Breast epithelium (tissue), 4 donors: Measurements from ENCODE around the gene WFIKKN1. TPM values are rescaled to one million over a fixed set of nuclear protein-coding genes. Genes with fewer than 3 reads are reported as not detected.

Source experiments
- DNase-seq, 2 donors: peaks; one replicate each; pipeline ENCODE4 v3.0.0-alpha.2; 2019; ENCODE audit warnings: low spot score in 2 of 2
- H3K27ac ChIP-seq, 2 donors: fragments of 200-600 bp; sonication (generic) in 1 of 2; one replicate each; pipeline ENCODE4 v1.5.1; 2016 to 2019; ENCODE audit warnings: mild to moderate bottlenecking in 1 of 2
- H3K27me3 ChIP-seq, 2 donors: fragments of 200-600 bp; sonication (generic) in 1 of 2; one replicate each; pipeline versions ENCODE4 v1.5.1 to v1.6.0; 2017 to 2019; ENCODE audit warnings: control low read depth in 1 of 2, mild to moderate bottlenecking in 1 of 2
- H3K36me3 ChIP-seq: fragments of 200-600 bp; one replicate; pipeline ENCODE4 v1.5.1; 2019
- H3K4me1 ChIP-seq, 2 donors: fragments of 200-600 bp; sonication (generic); one replicate each; pipeline ENCODE4 v1.5.1; 2016 to 2019; ENCODE audit warnings: control low read depth in 1 of 2
- H3K4me3 ChIP-seq, 3 donors: fragments of 200-600 bp; sonication (generic); 1 replicate in 2 of 3; 2 replicates in 1 of 3; pipeline ENCODE4 v1.5.1; 2016 to 2019; ENCODE audit warnings: mild to moderate bottlenecking in 3 of 3, moderate library complexity in 2 of 3
- H3K9me3 ChIP-seq, 2 donors: fragments of 200-600 bp; sonication (generic) in 1 of 2; one replicate each; pipeline ENCODE4 v1.5.1; 2016 to 2019; ENCODE audit warnings: control low read depth in 1 of 2
- POLR2A ChIP-seq: fragments of 450-650 bp; IDR thresholded peaks from one replicate; pipeline ENCODE4 v1.6.1; 2016; ENCODE audit warnings: antibody characterized with exemption, mild to moderate bottlenecking, moderate library complexity
- POLR2AphosphoS5 ChIP-seq, 3 donors: sonication (generic); formaldehyde crosslinking; IDR thresholded peaks; one replicate each; pipeline ENCODE4 v1.6.1; 2017; ENCODE audit warnings: antibody characterized with exemption in 3 of 3
- intact Hi-C: fragments of 100-400 bp; cut with DNase I; formaldehyde crosslinking; loops from one replicate; pipeline ENCODE4 v1.15.1; 2023; ENCODE audit warnings: low total_unique reads
- total RNA-seq, 3 donors: library from RNA; depleted of rRNA; stranded (reverse); fragments of >200 nt; gene quantifications; one replicate each; pipeline ENCODE4 v1.1.0, GENCODE V29; 2016
- TF ChIP-seq, protein P1 (sequence below), 3 donors: fragments of 450-650 bp; IDR thresholded peaks; one replicate each; pipeline ENCODE4 v1.5.1; 2016 to 2017; ENCODE audit warnings: antibody characterized with exemption in 3 of 3, mild to moderate bottlenecking in 3 of 3, moderate library complexity in 3 of 3

WFIKKN1 gene
- total RNA-seq, 3 donors from 2014 or later: 0.66 to 0.73 TPM; not detected in 1

DNA sequence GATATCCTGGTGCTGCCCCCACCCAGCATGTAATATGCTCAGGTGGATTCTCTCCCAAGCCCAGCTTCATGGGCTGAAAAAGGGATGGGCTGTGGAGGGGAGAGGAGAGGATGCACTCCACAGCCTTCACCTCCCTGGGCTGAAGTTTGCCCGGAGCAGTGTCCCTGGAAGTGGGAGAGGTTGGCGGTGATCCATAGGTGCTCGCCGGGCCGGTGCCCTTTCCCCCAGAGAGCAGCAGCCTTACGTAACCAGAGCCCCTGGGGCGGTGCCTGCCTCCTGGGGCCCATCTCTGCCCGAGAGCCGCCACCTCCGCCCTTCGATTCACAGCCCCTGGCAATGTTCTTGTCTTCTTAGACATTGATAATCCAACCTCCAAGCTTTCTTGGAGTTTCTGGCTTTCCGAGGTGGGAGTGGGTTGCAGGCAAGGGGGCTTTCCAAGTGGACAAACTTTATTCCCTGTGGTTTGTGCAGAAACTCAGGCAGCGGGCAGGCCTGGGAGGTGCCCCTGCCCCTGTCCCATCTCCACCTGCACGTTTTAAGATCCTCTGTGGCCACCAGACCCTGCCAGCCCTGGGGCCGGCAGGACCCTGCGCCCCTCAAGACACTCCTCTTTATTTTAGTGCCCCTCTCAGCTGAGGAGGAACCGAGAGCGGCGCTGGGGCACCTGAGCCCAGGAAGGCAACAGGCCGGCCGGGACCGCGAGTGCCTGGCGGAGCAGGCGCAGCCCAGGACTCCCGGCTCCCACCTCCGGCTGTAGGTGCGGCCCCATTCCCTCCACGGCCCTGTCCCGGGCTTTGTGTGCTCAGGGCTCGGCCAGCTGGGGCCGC, 15.3 kb downstream of the WFIKKN1 start:
- TF ChIP-seq POLR2A (no peak), POLR2AphosphoS5 (IDR thresholded peaks at IDR 0.05) (no peak)
- TF ChIP-seq, protein P1, sequence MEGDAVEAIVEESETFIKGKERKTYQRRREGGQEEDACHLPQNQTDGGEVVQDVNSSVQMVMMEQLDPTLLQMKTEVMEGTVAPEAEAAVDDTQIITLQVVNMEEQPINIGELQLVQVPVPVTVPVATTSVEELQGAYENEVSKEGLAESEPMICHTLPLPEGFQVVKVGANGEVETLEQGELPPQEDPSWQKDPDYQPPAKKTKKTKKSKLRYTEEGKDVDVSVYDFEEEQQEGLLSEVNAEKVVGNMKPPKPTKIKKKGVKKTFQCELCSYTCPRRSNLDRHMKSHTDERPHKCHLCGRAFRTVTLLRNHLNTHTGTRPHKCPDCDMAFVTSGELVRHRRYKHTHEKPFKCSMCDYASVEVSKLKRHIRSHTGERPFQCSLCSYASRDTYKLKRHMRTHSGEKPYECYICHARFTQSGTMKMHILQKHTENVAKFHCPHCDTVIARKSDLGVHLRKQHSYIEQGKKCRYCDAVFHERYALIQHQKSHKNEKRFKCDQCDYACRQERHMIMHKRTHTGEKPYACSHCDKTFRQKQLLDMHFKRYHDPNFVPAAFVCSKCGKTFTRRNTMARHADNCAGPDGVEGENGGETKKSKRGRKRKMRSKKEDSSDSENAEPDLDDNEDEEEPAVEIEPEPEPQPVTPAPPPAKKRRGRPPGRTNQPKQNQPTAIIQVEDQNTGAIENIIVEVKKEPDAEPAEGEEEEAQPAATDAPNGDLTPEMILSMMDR (IDR thresholded peaks at IDR 0.05): no peak
- Histone ChIP-seq H3K27me3 (no peaks in the 10 kb centered on the region), H3K4me3 (no peak overlapping the region), H3K4me1 (peaks cover 12 to 39% of the 10 kb centered on the region in 2 donors), H3K27ac (peak overlapping the region; percentile 21 to 94), H3K36me3 (no peaks in the 10 kb centered on the region), H3K9me3 (no peaks in the 10 kb centered on the region)
- intact Hi-C loops: no loop called here
- no peak for DNase-seq

DNA sequence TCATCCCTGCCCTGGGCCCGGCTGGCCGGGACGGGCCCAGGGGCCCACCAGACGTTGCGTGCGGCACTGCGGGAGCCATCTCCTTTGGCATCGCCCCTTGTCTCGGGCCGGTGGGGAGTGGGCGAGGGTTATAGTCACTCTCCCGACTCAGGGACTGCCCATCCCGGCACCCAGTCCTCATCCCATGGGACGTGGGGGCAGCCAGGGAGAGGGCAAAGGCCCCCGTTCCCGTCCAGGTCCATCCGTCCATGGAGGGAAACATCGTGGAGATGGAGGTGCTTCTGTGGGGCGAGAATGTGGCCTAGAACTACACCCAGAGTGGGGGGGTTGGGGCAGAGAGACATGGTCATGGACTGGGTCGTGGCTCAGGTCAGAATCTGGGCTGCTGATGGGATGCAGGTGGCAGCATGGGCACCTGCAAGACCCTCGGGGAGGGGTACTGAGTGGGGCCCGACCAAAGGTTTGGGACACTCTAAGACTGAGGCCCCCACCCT, 15.9 kb downstream of the WFIKKN1 start:
- no peaks in the 10 kb centered on the region for H3K36me3 ChIP-seq
- TF ChIP-seq POLR2AphosphoS5 (IDR thresholded peaks at IDR 0.05) (no peak), POLR2A (no peak)
- TF ChIP-seq, protein P1 (IDR thresholded peaks at IDR 0.05): no peak
- no peak for DNase-seq
- peaks cover 12 to 39% of the 10 kb centered on the region in 2 donors for H3K4me1 ChIP-seq
- no peaks in the 10 kb centered on the region for H3K9me3 ChIP-seq
- no peak overlapping the region for H3K4me3 ChIP-seq
- intact Hi-C loops: no loop called here
- no peaks in the 10 kb centered on the region for H3K27me3 ChIP-seq
- peak overlapping the region; percentile 33 to 94 for H3K27ac ChIP-seq

DNA sequence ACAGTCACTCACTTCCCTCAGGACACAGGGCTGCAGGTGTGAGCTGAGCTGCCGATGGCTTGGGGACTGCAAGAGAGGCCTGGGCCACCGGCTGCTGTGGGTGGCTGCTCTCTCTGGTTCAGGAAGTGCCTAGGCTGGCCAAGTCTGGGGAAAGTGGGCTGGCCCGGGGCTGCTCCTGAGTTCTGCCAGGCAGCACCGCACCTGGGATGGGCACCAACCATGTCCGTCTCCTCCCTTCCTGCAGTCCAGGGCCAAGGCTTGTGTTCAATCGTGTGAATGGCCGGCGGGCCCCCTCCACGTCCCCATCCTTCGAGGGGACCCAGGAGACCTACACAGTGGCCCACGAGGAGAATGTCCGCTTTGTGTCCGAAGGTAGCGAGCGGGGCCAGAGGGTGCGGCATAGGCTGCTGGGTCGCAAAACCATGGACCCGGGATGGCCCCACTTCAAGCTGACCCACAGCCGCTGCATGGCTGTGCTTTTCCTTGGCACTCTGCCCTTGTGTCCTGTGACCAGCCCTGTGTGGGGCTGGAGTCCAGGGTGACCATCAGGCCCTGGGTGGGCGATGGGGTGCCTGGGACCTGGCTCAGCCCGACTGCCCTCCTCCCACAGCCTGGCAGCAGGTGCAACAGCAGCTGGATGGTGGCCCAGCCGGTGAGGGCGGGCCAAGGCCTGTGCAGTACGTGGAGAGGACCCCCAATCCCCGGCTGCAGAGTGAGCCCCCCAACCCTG, 16.6 kb downstream of the WFIKKN1 start:
- Histone ChIP-seq H3K27ac (peak overlapping the region; percentile 89 to 94), H3K27me3 (no peaks in the 10 kb centered on the region), H3K4me3 (peak overlapping the region in 1 of 3 donors; percentile 80), H3K9me3 (no peaks in the 10 kb centered on the region), H3K4me1 (peaks cover 12 to 39% of the 10 kb centered on the region in 2 donors), H3K36me3 (no peaks in the 10 kb centered on the region)
- DNase-seq: no peak
- TF ChIP-seq POLR2A: no peak
- TF ChIP-seq, protein P1 (IDR thresholded peaks at IDR 0.05): no peak
- no peak for TF ChIP-seq POLR2AphosphoS5 (IDR thresholded peaks at IDR 0.05)
- intact Hi-C loops: no loop called here

DNA sequence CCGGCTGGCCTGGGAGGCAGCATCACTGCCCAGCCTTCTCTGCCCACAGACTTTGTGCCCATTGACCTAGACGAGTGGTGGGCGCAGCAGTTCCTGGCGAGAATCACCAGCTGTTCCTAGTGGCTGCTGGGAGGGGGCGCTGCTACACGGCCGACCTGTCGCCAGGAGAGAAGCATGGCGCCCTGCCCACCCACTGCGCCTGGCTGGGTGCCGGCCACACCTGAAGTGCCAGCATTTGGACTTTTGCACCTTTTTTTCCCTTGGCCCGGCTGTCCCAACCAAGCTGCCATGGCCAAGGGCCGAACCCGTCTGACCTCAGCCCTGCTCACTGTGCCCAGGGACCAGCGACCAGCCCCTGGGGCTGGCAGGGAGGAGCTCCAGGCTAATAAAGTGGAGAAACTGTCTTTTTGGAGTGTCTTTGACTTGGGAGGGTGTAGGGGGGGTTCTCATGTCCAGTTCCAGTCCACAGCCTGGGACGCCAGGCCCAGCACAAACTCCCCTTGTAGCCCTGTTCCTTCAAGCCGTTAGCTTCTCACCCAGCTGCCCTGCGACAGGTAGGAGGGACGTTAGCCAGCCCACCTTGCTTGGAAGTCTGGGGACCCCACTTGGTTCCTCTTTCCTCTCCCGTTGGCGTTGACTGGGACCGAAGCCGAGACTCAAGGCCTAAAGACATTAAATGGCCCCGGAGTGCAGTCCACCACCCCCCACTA, 17.4 kb downstream of the WFIKKN1 start:
- peak overlapping the region; percentile 89 to 94 for H3K27ac ChIP-seq
- peak overlapping the region; percentile 68 to 85 (median 80) for H3K4me3 ChIP-seq
- no peak for TF ChIP-seq POLR2A
- TF ChIP-seq, protein P1 (IDR thresholded peaks at IDR 0.05): peak in 2 of 3 donors; percentile 17 to 32
- H3K9me3 ChIP-seq: no peaks in the 10 kb centered on the region
- DNase-seq: no peak
- no peaks in the 10 kb centered on the region for H3K27me3 ChIP-seq
- no peaks in the 10 kb centered on the region for H3K36me3 ChIP-seq
- H3K4me1 ChIP-seq: peaks cover 12 to 33% of the 10 kb centered on the region in 2 donors
- intact Hi-C loops: no loop called here
